MM.1S (cell line): ENCODE data around the gene IFI30.

ENCODE experiments used
- DNase-seq: peaks from one replicate; pipeline ENCODE4 v3.0.0-alpha.2; 2015
- H2AFZ ChIP-seq: fragments of 300-600 bp; sonication (generic); 2 replicates; pipeline ENCODE4 v1.6.0; 2016; ENCODE audit warnings: antibody characterized with exemption, low read length
- H3F3A ChIP-seq: fragments of 300-600 bp; sonication (generic); 2 replicates; pipeline ENCODE4 v1.6.1; 2016; ENCODE audit warnings: mild to moderate bottlenecking, antibody characterized with exemption, low read length, moderate library complexity, mixed read lengths; ENCODE audit not compliant: insufficient read depth
- H3K27ac ChIP-seq: fragments of 300-600 bp; sonication (generic); 2 replicates; pipeline ENCODE4 v1.5.1; 2016; ENCODE audit warnings: mild to moderate bottlenecking, low read length
- H3K27me3 ChIP-seq: fragments of 300-600 bp; sonication (generic); replicated peaks from 2 replicates; pipeline ENCODE4 v1.6.0; 2016; ENCODE audit warnings: low read length; ENCODE audit not compliant: insufficient read depth
- H3K36me3 ChIP-seq: fragments of 300-600 bp; sonication (generic); replicated peaks from 2 replicates; pipeline ENCODE4 v1.6.1; 2016; ENCODE audit warnings: mild to moderate bottlenecking, low read length, mixed read lengths; ENCODE audit not compliant: insufficient read depth
- H3K4me1 ChIP-seq: fragments of 300-600 bp; sonication (generic); 2 replicates; pipeline ENCODE4 v1.6.1; 2016; ENCODE audit warnings: low read length, mixed read lengths
- H3K4me2 ChIP-seq: fragments of 300-600 bp; sonication (generic); 2 replicates; pipeline ENCODE4 v1.6.0; 2016; ENCODE audit warnings: low read depth, low read length
- H3K4me3 ChIP-seq: fragments of 300-600 bp; sonication (generic); 2 replicates; pipeline ENCODE4 v1.5.1; 2016; ENCODE audit warnings: low read length, mixed read lengths
- H3K79me2 ChIP-seq: fragments of 300-600 bp; sonication (generic); 2 replicates; pipeline ENCODE4 v1.6.1; 2016; ENCODE audit warnings: mixed run types, low read length, mixed read lengths
- H3K9ac ChIP-seq: fragments of 300-600 bp; sonication (generic); 2 replicates; pipeline ENCODE4 v1.6.1; 2016; ENCODE audit warnings: low read length, mixed read lengths
- H3K9me2 ChIP-seq: fragments of 300-600 bp; sonication (generic); replicated peaks from 2 replicates; pipeline ENCODE4 v1.6.1; 2016; ENCODE audit warnings: mild to moderate bottlenecking, low read length, mixed read lengths; ENCODE audit not compliant: insufficient read depth
- H3K9me3 ChIP-seq: fragments of 300-600 bp; sonication (generic); replicated peaks from 2 replicates; pipeline ENCODE4 v1.6.1; 2016; ENCODE audit warnings: mild to moderate bottlenecking, low read length, mixed read lengths; ENCODE audit not compliant: insufficient read depth
- H4K20me1 ChIP-seq: fragments of 300-600 bp; sonication (generic); 2 replicates; pipeline ENCODE4 v1.6.1; 2016; ENCODE audit warnings: mild to moderate bottlenecking, low read length, moderate library complexity, mixed read lengths; ENCODE audit not compliant: insufficient read depth
- CTCF ChIP-seq: fragments of 300-600 bp; sonication (generic); IDR thresholded peaks from 2 replicates; pipeline ENCODE4 v1.5.1; 2016; ENCODE audit warnings: antibody characterized with exemption, low read length, mixed read lengths
- EZH2 ChIP-seq: fragments of 300-600 bp; sonication (generic); optimal IDR thresholded peaks from 2 replicates; pipeline ENCODE3; 2017; ENCODE audit warnings: low read depth, mild to moderate bottlenecking, antibody characterized with exemption, low read length, mixed read lengths
- EZH2phosphoT487 ChIP-seq: fragments of 300-600 bp; sonication (generic); IDR thresholded peaks from 2 replicates; pipeline ENCODE4 v1.6.1; 2018; ENCODE audit warnings: antibody characterized with exemption, low read length

Gene IFI30

GRCh38 chr19:18128044-18128443 is 45.6 kb upstream of the IFI30 start:
- TF ChIP-seq EZH2phosphoT487 (no peak), EZH2 (no peak), CTCF (no peak)
- Histone ChIP-seq H3K36me3 (no peaks in the 10 kb centered on the region), H3K27ac (no peak overlapping the region)

DNA sequence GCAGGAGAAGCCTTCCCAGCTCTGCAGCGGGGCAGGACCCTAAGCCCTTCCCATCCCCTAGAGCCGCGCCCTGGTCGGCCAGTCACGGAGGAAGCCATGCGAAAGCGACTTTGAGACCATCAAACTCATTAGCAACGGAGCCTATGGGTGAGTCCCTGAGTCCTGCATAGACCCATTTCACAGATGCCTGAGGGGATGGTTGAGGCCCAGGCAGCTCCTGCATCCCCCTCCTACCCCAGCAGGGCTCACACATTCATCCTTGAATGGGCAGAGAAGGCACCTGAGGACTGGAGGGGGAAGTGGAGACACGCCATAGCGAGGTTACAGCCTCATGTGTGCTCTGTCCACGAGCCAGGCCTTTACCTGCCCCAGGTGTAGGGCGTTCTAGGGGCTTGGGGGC is 44.8 kb upstream of the IFI30 start:
- no peaks in the 10 kb centered on the region for H3K27me3 ChIP-seq
- H3K4me1 ChIP-seq, result no peaks in the 10 kb centered on the region
- H3K27ac ChIP-seq, result no peak overlapping the region
- no peaks in the 10 kb centered on the region for H3K36me3 ChIP-seq
- TF ChIP-seq EZH2phosphoT487 (no peak), EZH2 (no peak), CTCF (no peak)
- no peaks in the 10 kb centered on the region for H4K20me1 ChIP-seq
- no peak for DNase-seq
- H3K4me3 ChIP-seq, result no peak overlapping the region
- no peak overlapping the region for H3K4me2 ChIP-seq
- H3K9ac ChIP-seq, result no peak overlapping the region
- no peaks in the 10 kb centered on the region for H3K9me2 ChIP-seq
- H3F3A ChIP-seq, result no peaks in the 10 kb centered on the region
- H3K79me2 ChIP-seq, result no peaks in the 10 kb centered on the region
- H2AFZ ChIP-seq, result no peak overlapping the region
- no peaks in the 10 kb centered on the region for H3K9me3 ChIP-seq

More at GRCh38 chr19:18128044-18128443, 45.6 kb upstream of the IFI30 start:
- Histone ChIP-seq H2AFZ (no peak overlapping the region), H3K4me2 (no peak overlapping the region), H3K4me3 (no peak overlapping the region), H4K20me1 (no peaks in the 10 kb centered on the region), H3K9me3 (no peaks in the 10 kb centered on the region), H3F3A (no peaks in the 10 kb centered on the region), H3K9ac (no peak overlapping the region), H3K79me2 (no peaks in the 10 kb centered on the region), H3K27me3 (no peaks in the 10 kb centered on the region), H3K9me2 (no peaks in the 10 kb centered on the region), H3K4me1 (no peaks in the 10 kb centered on the region)
- no peak for DNase-seq

DNA sequence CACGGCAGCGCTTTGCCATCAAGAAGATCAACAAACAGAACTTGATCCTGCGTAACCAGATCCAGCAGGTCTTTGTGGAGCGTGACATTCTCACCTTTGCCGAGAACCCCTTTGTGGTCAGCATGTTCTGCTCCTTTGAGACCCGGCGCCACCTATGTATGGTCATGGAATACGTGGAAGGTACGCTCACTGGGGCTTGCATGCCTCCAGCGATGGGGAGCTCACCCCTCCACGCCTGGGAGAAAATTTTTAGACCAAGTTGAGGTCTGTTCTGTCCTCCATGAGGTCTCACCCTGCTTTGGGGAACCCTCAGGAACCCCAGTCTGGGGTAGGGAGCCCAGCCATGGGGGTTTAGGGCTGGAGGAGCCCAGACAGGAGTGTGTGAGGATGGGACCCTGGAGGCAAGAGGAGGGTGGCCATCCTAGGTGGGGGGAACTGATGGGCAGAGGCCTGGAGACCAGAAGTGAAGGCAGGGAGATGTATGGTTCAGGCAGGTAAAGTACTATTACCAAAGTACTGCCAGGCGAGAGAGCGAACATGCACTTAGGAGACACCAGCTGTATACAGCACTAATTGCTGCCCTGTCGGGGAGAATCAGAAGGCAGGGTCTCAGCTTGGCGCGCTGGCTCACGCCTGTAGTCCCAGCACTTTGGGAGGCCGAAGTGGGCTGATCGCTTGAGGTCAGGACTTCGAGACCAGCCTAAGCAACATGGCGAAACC is 42.9 kb upstream of the IFI30 start:
- no peaks in the 10 kb centered on the region for H3K79me2 ChIP-seq
- no peaks in the 10 kb centered on the region for H3K4me1 ChIP-seq
- no peak overlapping the region for H3K4me2 ChIP-seq
- H3K4me3 ChIP-seq, result no peak overlapping the region
- H3K9ac ChIP-seq, result no peak overlapping the region
- no peaks in the 10 kb centered on the region for H3F3A ChIP-seq
- no peak for TF ChIP-seq EZH2
- TF ChIP-seq CTCF, result no peak
- no peak for TF ChIP-seq EZH2phosphoT487
- H3K36me3 ChIP-seq, result no peaks in the 10 kb centered on the region
- H3K27me3 ChIP-seq, result no peaks in the 10 kb centered on the region
- DNase-seq, result no peak
- H3K27ac ChIP-seq, result no peak overlapping the region
- H3K9me3 ChIP-seq, result no peaks in the 10 kb centered on the region
- no peaks in the 10 kb centered on the region for H4K20me1 ChIP-seq
- no peaks in the 10 kb centered on the region for H3K9me2 ChIP-seq
- H2AFZ ChIP-seq, result no peak overlapping the region
